Stimulated activated CD8-positive, alpha-beta memory T cell treated with anti-CD3 and anti-CD28 coated beads, Interleukin-15, amount 100 ng/mL, for 4 hours (primary cell): ENCODE data around the gene DSTYK.
"Not testable (repeated sequence)": the region's sequence is repeated elsewhere in the genome, so short reads cannot be mapped to it uniquely, and the experiment has no call there.

Experiments
- DNase-seq, 2 donors: peaks; one replicate each; pipeline ENCODE4 v3.0.0-alpha.2; 2020; ENCODE audit warnings: low read depth in 2 of 2

Gene DSTYK

GRCh38 chr1:205216588-205216987 is 5.1 kb upstream of the DSTYK start:
- no peak for DNase-seq

GRCh38 chr1:205214756-205215155 is 3.3 kb upstream of the DSTYK start:
- DNase-seq = no peak

- DNase-seq = no peak
These were observed 486 bp upstream of the DSTYK start for GRCh38 chr1:205211839-205212536.

- no peak for DNase-seq
These were observed 740 bp downstream of the DSTYK start for GRCh38 chr1:205210756-205211168.

GRCh38 chr1:205208811-205209210 is 2.7 kb downstream of the DSTYK start:
- no peak for DNase-seq

GRCh38 chr1:205205055-205205454 is 6.4 kb downstream of the DSTYK start:
- DNase-seq = no peak

- no peak for DNase-seq
These were observed 7.0 kb downstream of the DSTYK start for GRCh38 chr1:205204552-205204951.

- no peak for DNase-seq
These were observed 11.6 kb downstream of the DSTYK start for GRCh38 chr1:205199931-205200299.

- DNase-seq = no peak
These were observed 12.2 kb downstream of the DSTYK start for GRCh38 chr1:205199090-205199930.

GRCh38 chr1:205192287-205192686 is 19.2 kb downstream of the DSTYK start:
- no peak for DNase-seq

- DNase-seq = no peak
These were observed 19.9 kb downstream of the DSTYK start for GRCh38 chr1:205191622-205192021.

GRCh38 chr1:205190845-205191577 is 20.5 kb downstream of the DSTYK start:
- DNase-seq = no peak

- no peak for DNase-seq
These were observed 22.4 kb downstream of the DSTYK start for GRCh38 chr1:205189131-205189530.

- DNase-seq = no peak
These were observed 22.9 kb downstream of the DSTYK start for GRCh38 chr1:205188596-205188995.

- no peak for DNase-seq
These were observed 23.4 kb downstream of the DSTYK start for GRCh38 chr1:205188098-205188497.

GRCh38 chr1:205187420-205187819 is 24.1 kb downstream of the DSTYK start:
- no peak for DNase-seq

GRCh38 chr1:205186191-205186590 is 25.3 kb downstream of the DSTYK start:
- no peak for DNase-seq

- DNase-seq = no peak
These were observed 27.7 kb downstream of the DSTYK start for GRCh38 chr1:205183676-205184335.

- DNase-seq = no peak
These were observed 28.6 kb downstream of the DSTYK start for GRCh38 chr1:205182930-205183329.

- DNase-seq = not testable (repeated sequence)
These were observed 31.2 kb downstream of the DSTYK start for GRCh38 chr1:205180331-205180730.

GRCh38 chr1:205179842-205180241 is 31.7 kb downstream of the DSTYK start:
- no peak for DNase-seq
